ENCODE results near the gene MYOF. TPM values are rescaled to one million over a fixed set of nuclear protein-coding genes. Genes with fewer than 3 reads are reported as not detected.
A peak's percentile ranks its signal among the peaks of the same experiment; 100 is the strongest.

The MYOF gene
- total and polyA plus RNA-seq, 3 experiments from 2014 or later, result 57.0 to 62.8 TPM; not detected in 1

GRCh38 chr10:93465806-93466675 is 16.1 kb downstream of the MYOF start:
- H3K27ac ChIP-seq (ENCODE audit: low read depth, low read length), result no peak overlapping the region
- ChIA-PET POLR2A (no interaction called here), CTCF (interaction anchor here (0.6 kb wide), 1 partner anchor 46 kb away, joined by 3 read pairs; no protein-coding TSS in a partner anchor)
- Mint-ChIP-seq H3K4me3 (no peak overlapping the region), H3K4me1 (peaks cover 5 to 9% (median 8%) of the 10 kb centered on the region in 3 donors), H3K27me3 (no peaks in the 10 kb centered on the region), H3K9me3 (no peaks in the 10 kb centered on the region), H3K36me3 (no peaks in the 10 kb centered on the region), H3K27ac (peak overlapping the region in 1 of 8 donors; percentile 78)
- no peak overlapping the region for H3K4me3 ChIP-seq (ENCODE audit: low read length)
- no peaks in the 10 kb centered on the region for H3K4me1 ChIP-seq (ENCODE audit: insufficient read depth, low read length)
- no peaks in the 10 kb centered on the region for H3K27me3 ChIP-seq (ENCODE audit: insufficient read depth, low read length, poor library complexity, severe bottlenecking)
- DNase-seq, result no peak
- H3K36me3 ChIP-seq (ENCODE audit: insufficient read depth, low read length), result no peaks in the 10 kb centered on the region
- no peaks in the 10 kb centered on the region for H3K9me3 ChIP-seq (ENCODE audit: low read length)

GRCh38 chr10:93464776-93465388 is 17.3 kb downstream of the MYOF start:
- Histone ChIP-seq H3K27me3 (ENCODE audit: insufficient read depth, low read length, poor library complexity, severe bottlenecking) (no peaks in the 10 kb centered on the region), H3K27ac (ENCODE audit: low read depth, low read length) (no peak overlapping the region), H3K9me3 (ENCODE audit: low read length) (no peaks in the 10 kb centered on the region), H3K4me3 (ENCODE audit: low read length) (no peak overlapping the region), H3K36me3 (ENCODE audit: insufficient read depth, low read length) (no peaks in the 10 kb centered on the region), H3K4me1 (ENCODE audit: insufficient read depth, low read length) (no peaks in the 10 kb centered on the region)
- Mint-ChIP-seq H3K9me3 (no peaks in the 10 kb centered on the region), H3K4me1 (peaks cover 5 to 10% (median 9%) of the 10 kb centered on the region in 3 donors), H3K4me3 (no peak overlapping the region), H3K27ac (peak overlapping the region in 2 of 8 donors; percentile 2 to 79), H3K36me3 (no peaks in the 10 kb centered on the region), H3K27me3 (no peaks in the 10 kb centered on the region)
- DNase-seq, result no peak
- CTCF ChIA-PET, result no interaction called here
- POLR2A ChIA-PET, result no interaction called here

- Mint-ChIP-seq H3K4me1 (peaks cover 5 to 11% (median 9%) of the 10 kb centered on the region in 3 donors), H3K27me3 (no peaks in the 10 kb centered on the region), H3K27ac (peak overlapping the region in 2 of 8 donors; percentile 3 to 61), H3K9me3 (no peaks in the 10 kb centered on the region), H3K36me3 (no peaks in the 10 kb centered on the region), H3K4me3 (no peak overlapping the region)
- CTCF ChIA-PET, result no interaction called here
- H3K4me3 ChIP-seq (ENCODE audit: low read length), result no peak overlapping the region
- DNase-seq, result no peak
- H3K27me3 ChIP-seq (ENCODE audit: insufficient read depth, low read length, poor library complexity, severe bottlenecking), result no peaks in the 10 kb centered on the region
- H3K27ac ChIP-seq (ENCODE audit: low read depth, low read length), result no peak overlapping the region
- H3K9me3 ChIP-seq (ENCODE audit: low read length), result no peaks in the 10 kb centered on the region
- no peaks in the 10 kb centered on the region for H3K36me3 ChIP-seq (ENCODE audit: insufficient read depth, low read length)
- POLR2A ChIA-PET, result no interaction called here
- no peaks in the 10 kb centered on the region for H3K4me1 ChIP-seq (ENCODE audit: insufficient read depth, low read length)
These were observed 18.2 kb downstream of the MYOF start for GRCh38 chr10:93463723-93464476.

GRCh38 chr10:93462881-93463280 is 19.3 kb downstream of the MYOF start:
- Histone ChIP-seq H3K36me3 (ENCODE audit: insufficient read depth, low read length) (no peaks in the 10 kb centered on the region), H3K4me1 (ENCODE audit: insufficient read depth, low read length) (no peaks in the 10 kb centered on the region), H3K4me3 (ENCODE audit: low read length) (no peak overlapping the region), H3K27ac (ENCODE audit: low read depth, low read length) (no peak overlapping the region), H3K9me3 (ENCODE audit: low read length) (no peaks in the 10 kb centered on the region), H3K27me3 (ENCODE audit: insufficient read depth, low read length, poor library complexity, severe bottlenecking) (no peaks in the 10 kb centered on the region)
- Mint-ChIP-seq H3K4me3 (peak overlapping the region in 3 of 7 donors; percentile 34 to 44 (median 35)), H3K27me3 (no peaks in the 10 kb centered on the region), H3K36me3 (no peaks in the 10 kb centered on the region), H3K27ac (peak overlapping the region in 4 of 8 donors; percentile 14 to 68 (median 20)), H3K4me1 (peaks cover 5 to 11% (median 9%) of the 10 kb centered on the region in 3 donors), H3K9me3 (no peaks in the 10 kb centered on the region)
- POLR2A ChIA-PET, result no interaction called here
- DNase-seq, result no peak
- CTCF ChIA-PET, result no interaction called here

GRCh38 chr10:93462371-93462770 is 19.8 kb downstream of the MYOF start:
- peaks cover 0 to under 1% of the 10 kb centered on the region in 2 donors for H3K27me3 Mint-ChIP-seq
- H3K27me3 ChIP-seq (ENCODE audit: insufficient read depth, low read length, poor library complexity, severe bottlenecking), result no peaks in the 10 kb centered on the region
- H3K9me3 ChIP-seq (ENCODE audit: low read length), result no peaks in the 10 kb centered on the region
- no peak overlapping the region for H3K4me3 Mint-ChIP-seq
- H3K27ac ChIP-seq (ENCODE audit: low read depth, low read length), result no peak overlapping the region
- H3K36me3 ChIP-seq (ENCODE audit: insufficient read depth, low read length), result no peaks in the 10 kb centered on the region
- peaks cover 5 to 11% (median 9%) of the 10 kb centered on the region in 3 donors for H3K4me1 Mint-ChIP-seq
- CTCF ChIA-PET, result interaction anchor here (1.7 kb wide), 1 partner anchor 86 kb away, joined by 5 read pairs; no protein-coding TSS in a partner anchor
- POLR2A ChIA-PET, result no interaction called here
- H3K27ac Mint-ChIP-seq, result peak overlapping the region in 1 of 8 donors; percentile 68
- DNase-seq, result no peak
- H3K4me3 ChIP-seq (ENCODE audit: low read length), result no peak overlapping the region
- no peaks in the 10 kb centered on the region for H3K9me3 Mint-ChIP-seq
- H3K36me3 Mint-ChIP-seq, result no peaks in the 10 kb centered on the region
- no peaks in the 10 kb centered on the region for H3K4me1 ChIP-seq (ENCODE audit: insufficient read depth, low read length)

- peak overlapping the region in 1 of 8 donors; percentile 77 for H3K27ac Mint-ChIP-seq
These were observed 20.3 kb downstream of the MYOF start for GRCh38 chr10:93461807-93462178.

GRCh38 chr10:93461109-93461806 is 20.9 kb downstream of the MYOF start:
- no peak overlapping the region for H3K27ac ChIP-seq (ENCODE audit: low read depth, low read length)
- Mint-ChIP-seq H3K4me1 (peaks cover 5 to 11% (median 9%) of the 10 kb centered on the region in 3 donors), H3K9me3 (no peaks in the 10 kb centered on the region), H3K27ac (peak overlapping the region in 2 of 8 donors; percentile 38 to 77), H3K4me3 (peak overlapping the region in 1 of 7 donors; percentile 5), H3K27me3 (peaks cover 3 to 8% of the 10 kb centered on the region in 2 donors), H3K36me3 (no peaks in the 10 kb centered on the region)
- no peak for DNase-seq
- CTCF ChIA-PET, result interaction anchor here (1.3 to 1.7 kb wide), 2 partner anchors 11 to 84 kb away, joined by 3 to 5 read pairs; no protein-coding TSS in a partner anchor
- POLR2A ChIA-PET, result no interaction called here
- no peaks in the 10 kb centered on the region for H3K9me3 ChIP-seq (ENCODE audit: low read length)
- H3K4me3 ChIP-seq (ENCODE audit: low read length), result no peak overlapping the region
- no peaks in the 10 kb centered on the region for H3K4me1 ChIP-seq (ENCODE audit: insufficient read depth, low read length)
- H3K36me3 ChIP-seq (ENCODE audit: insufficient read depth, low read length), result no peaks in the 10 kb centered on the region
- H3K27me3 ChIP-seq (ENCODE audit: insufficient read depth, low read length, poor library complexity, severe bottlenecking), result no peaks in the 10 kb centered on the region

More at GRCh38 chr10:93461807-93462178, 20.3 kb downstream of the MYOF start:
- Histone ChIP-seq H3K27me3 (ENCODE audit: insufficient read depth, low read length, poor library complexity, severe bottlenecking) (no peaks in the 10 kb centered on the region), H3K9me3 (ENCODE audit: low read length) (no peaks in the 10 kb centered on the region), H3K4me1 (ENCODE audit: insufficient read depth, low read length) (no peaks in the 10 kb centered on the region), H3K36me3 (ENCODE audit: insufficient read depth, low read length) (no peaks in the 10 kb centered on the region), H3K4me3 (ENCODE audit: low read length) (no peak overlapping the region), H3K27ac (ENCODE audit: low read depth, low read length) (no peak overlapping the region)
- Mint-ChIP-seq H3K27me3 (peaks cover 0 to 5% of the 10 kb centered on the region in 2 donors), H3K4me1 (peaks cover 5 to 11% (median 9%) of the 10 kb centered on the region in 3 donors), H3K9me3 (no peaks in the 10 kb centered on the region), H3K4me3 (no peak overlapping the region), H3K36me3 (no peaks in the 10 kb centered on the region)
- ChIA-PET POLR2A (no interaction called here), CTCF (interaction anchor here (1.3 to 1.7 kb wide), 2 partner anchors 10 to 85 kb away, joined by 3 to 5 read pairs; no protein-coding TSS in a partner anchor)
- DNase-seq, result no peak

Measured in CD8-positive, alpha-beta memory T cell (primary cell).